ENCODE measurements around the gene NTNG1.

Gene NTNG1

GRCh38 chr1:107474877-107475612, 334.2 kb downstream of the NTNG1 start:
- no peak for DNase-seq

GRCh38 chr1:107477233-107477632, 336.4 kb downstream of the NTNG1 start:
- no peak for DNase-seq

DNA sequence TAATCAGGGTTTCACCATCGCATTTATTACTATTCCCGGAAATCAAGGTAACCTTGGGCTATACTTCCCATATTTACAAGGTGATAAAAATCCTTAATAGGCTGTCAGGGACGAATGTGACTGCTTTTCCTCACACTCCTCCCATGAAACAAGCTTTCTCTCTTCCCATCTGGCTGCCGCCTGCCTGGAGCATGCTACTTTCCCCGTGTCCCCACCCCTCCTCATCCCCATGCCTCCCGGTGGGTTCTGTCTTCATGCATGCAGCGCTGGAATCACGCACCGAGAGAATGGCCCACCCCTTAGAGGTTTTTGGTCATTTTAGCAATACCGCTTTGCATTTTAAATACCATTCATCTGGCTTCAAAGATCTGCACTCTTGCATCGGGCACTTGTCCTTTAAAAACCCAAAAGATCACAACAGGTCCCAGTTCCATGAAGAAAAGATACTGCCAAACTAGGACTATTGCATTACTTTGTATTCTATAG, 339.1 kb downstream of the NTNG1 start:
- no peak for DNase-seq

GRCh38 chr1:107480548-107481415, 339.9 kb downstream of the NTNG1 start:
- DNase-seq = no peak

- DNase-seq = no peak
Observed at GRCh38 chr1:107481756-107482384, 341.0 kb downstream of the NTNG1 start.

GRCh38 chr1:107483949-107484348, 343.1 kb downstream of the NTNG1 start:
- DNase-seq = no peak

GRCh38 chr1:107486349-107486748, 345.5 kb downstream of the NTNG1 start:
- no peak for DNase-seq

GRCh38 chr1:107487506-107487905, 346.7 kb downstream of the NTNG1 start:
- no peak for DNase-seq

DNA sequence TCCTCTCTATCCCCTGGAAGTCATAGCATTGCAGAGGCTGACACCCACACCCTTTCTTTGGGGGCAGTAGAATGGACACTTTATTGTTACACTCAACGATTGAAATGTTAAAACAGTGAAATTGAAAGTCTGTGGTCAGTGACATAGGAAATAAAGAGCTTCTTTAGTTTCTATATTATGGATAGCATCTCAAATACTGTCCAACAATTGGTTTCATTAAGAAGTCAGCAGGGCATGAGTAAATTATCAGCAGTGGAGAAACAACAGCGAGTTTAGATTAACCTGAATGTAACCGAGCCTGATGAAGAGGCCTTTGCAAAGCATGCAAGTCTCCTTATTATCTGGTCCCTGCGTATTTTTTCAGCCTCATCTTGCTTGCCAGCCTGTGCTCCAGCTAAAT, 350.7 kb downstream of the NTNG1 start:
- DNase-seq = no peak

DNA sequence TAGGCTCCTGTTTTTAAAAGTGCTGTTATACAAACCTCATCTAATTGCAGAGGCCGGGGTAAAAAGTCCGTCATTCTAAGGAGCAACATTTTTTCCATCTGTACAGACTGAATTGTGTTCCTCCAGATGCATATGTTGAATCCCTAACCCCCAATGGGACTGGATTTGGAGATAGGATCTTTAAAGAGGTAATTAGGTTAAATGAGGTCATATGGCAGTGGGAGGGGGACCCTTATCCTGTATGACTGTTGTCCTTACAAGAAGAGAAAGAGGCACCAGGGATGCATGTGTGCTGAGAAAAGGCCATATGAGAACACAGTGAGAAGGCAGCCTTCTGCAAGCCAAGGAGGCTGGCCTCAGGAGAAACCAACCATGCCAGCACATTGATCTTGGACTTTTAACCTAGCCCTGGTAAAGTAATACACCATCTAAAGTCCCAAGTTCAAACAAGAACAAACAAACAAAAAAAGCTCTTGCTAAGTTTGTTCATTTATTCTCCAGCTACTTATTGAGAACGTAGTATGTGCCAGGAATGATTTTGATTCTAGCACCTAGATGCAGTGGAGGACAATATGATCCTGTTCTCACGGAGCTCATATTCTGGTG, 352.4 kb downstream of the NTNG1 start:
- DNase-seq = no peak

DNA sequence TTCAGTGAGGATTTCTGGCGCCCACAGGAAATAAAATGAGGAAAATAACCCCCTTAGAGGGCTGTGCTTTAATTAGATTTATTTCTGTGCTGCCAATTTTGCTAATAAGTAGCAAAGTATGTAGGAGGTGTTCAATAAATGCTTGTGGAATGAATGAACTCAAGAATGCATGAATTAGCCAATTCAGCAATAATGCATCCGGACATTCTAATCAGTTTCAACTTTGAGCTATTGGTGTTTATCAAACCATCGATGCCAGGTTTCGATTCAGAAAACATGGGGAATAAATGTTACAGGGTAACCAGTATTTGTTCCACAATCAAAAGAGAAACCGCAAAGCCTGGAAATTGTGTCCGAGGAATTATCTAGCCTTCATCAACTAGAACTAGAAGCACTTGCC, 353.2 kb downstream of the NTNG1 start:
- DNase-seq = no peak

- no peak for DNase-seq
Observed at GRCh38 chr1:107496002-107496401, 355.2 kb downstream of the NTNG1 start.

DNA sequence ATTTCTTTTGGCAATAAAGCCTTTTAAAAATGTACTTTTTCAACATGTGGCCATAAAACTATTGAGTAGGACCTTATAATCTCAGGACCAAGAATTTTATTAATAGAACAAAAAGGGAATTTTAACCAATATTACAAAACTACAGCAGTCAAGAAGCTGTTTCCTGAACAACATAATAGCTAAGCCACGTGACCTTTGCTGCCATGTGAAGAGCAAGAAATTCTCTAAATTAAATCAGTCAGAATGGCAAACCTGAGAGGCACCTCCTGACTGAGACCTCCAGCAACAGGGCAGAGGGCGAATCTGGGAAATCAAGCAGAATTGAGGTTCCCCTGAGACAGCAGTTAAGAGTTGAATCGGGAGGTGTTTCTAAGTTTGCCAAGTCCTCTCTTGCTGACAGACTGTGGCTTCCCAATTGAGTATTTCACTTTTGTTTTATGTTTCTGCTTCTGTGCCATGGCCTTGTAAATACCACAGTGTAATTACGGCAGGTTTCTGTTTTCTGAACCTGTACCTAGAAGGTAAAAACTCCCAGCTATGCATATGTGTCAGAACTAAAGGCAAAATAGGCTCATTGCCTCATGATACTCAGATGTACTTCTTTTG, 358.4 kb downstream of the NTNG1 start:
- DNase-seq = no peak

DNA sequence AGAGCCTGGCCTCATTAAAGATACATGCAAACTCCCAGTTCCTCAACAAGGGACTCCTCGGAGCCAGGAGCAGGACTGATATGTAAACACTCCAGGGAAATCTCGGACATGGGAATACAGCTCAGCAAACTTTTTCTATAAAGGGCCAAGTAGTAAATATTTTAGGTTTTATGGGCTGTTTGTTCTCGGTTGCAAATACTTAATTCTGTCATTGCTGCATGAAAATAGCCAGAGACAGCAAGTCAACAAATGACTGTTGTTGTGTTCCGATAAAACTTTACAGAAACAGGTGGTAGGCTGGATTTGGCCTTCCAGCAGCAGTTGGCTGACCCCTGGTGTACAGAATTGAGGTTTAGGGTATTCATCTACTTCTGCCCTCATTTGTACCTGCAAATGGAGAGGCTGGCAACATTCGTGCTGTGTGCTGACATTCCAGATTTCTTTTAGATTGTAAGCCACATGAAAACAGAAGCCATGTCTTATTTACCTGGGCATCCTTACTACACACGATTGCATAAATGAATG, 360.3 kb downstream of the NTNG1 start:
- no peak for DNase-seq

- DNase-seq = no peak
Observed at GRCh38 chr1:107510347-107510746, 369.5 kb downstream of the NTNG1 start.

DNA sequence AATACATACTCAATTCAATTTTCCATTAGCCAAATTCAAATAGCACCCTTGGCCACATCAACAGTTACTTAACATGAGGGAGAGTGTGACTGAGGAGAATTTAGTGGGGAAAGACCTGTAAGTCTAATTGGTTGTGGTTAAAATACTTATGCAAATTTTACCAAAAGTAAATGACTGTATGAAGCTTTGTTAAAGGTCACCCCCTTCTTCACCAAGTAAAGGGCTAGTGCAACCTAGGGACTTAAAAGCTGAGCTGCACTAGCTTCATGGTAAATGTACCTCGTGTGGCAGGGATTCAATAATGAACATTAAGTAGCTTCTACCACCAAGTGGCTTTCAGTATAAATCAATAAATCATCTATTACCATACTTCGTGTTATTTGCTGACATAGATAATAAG, 372.0 kb downstream of the NTNG1 start:
- DNase-seq = no peak

GRCh38 chr1:107514841-107515240, 374.0 kb downstream of the NTNG1 start:
- no peak for DNase-seq

DNA sequence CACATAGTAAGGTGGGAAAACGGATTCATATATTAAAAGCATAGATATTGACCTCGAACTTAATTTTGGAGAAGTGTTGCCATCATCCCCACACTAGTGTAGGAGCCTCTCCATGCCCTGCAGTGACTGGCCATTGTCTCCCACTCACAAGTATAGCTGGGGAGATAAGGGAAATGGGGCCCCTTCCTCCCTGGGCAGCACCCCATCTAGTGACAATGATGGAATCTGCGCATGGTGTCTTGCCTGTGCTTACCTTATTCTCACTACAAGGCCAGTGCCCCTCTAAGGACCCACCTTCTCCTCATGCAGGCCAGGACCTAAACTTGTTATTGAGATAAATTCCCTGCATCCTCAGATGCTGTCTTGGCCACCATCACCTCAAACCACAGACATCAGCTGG, 374.9 kb downstream of the NTNG1 start:
- DNase-seq = no peak

- DNase-seq = no peak
Observed at GRCh38 chr1:107523061-107523460, 382.2 kb downstream of the NTNG1 start.

- DNase-seq = no peak
Observed at GRCh38 chr1:107523736-107524135, 382.9 kb downstream of the NTNG1 start.

DNA sequence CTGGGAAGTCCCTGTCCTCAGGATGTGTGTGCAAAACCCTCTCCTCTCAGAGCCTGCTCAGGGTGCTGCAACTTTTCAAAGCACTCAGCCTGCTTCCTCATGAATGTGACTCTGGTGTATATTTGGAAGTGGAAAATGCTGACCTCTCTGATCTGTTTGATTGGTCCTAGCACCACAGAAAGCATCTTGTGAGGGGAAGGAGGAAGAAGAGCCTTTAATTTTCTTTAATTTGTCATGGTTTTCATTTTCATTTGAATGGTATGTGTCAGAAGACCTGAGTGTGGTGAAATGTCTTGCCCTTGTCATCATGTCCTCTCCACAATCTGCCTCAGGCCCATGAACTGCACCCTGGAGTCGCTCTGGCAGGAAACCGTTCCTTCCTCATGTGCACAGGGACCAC, 383.5 kb downstream of the NTNG1 start:
- DNase-seq = no peak

- no peak for DNase-seq
Observed at GRCh38 chr1:107525145-107525544, 384.3 kb downstream of the NTNG1 start.

- no peak for DNase-seq
Observed at GRCh38 chr1:107525961-107526360, 385.1 kb downstream of the NTNG1 start.

Data from NCI-H2081 treated with DMSO at 0.1 percent for 48 hours (cell line).